GM12872 (cell line): Measurements from ENCODE around the gene PRKCZ.

ENCODE experiments used
- CTCF ChIP-seq: IDR thresholded peaks from 3 replicates; pipeline ENCODE4 v1.5.1; 2011; ENCODE audit warnings: low read depth, mild to moderate bottlenecking, low read length, moderate library complexity; ENCODE audit not compliant: insufficient read depth

The PRKCZ gene

DNA sequence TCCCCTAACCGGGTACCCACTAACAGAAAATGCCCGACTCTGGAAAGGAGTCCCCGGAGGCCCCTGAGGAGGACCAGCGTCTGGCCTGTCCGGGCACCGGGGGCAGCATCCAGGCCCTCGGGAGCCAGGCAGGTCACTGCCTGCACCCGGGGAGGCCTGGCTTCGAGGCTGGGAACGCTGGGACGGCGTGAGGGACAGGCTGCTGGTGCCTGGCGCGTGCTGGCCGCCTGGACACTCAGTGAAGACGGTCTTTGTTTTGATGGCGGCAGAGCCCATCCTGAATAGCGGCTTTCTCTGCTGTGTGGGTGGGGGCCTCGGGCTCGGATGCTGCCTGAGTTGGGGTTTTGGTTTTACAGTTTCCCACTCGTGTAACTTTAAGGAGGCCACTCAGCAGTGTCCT is 37.6 kb downstream of the PRKCZ start:
- no peak for TF ChIP-seq CTCF

GRCh38 chr1:2088458-2088857 is 38.2 kb downstream of the PRKCZ start:
- TF ChIP-seq CTCF, result no peak

GRCh38 chr1:2089051-2089450 is 38.8 kb downstream of the PRKCZ start:
- no peak for TF ChIP-seq CTCF

- TF ChIP-seq CTCF, result no peak
These were observed 40.1 kb downstream of the PRKCZ start for GRCh38 chr1:2090216-2090890.

GRCh38 chr1:2091611-2092604 is 41.7 kb downstream of the PRKCZ start:
- peak; percentile 59; the same call in 2 of the 3 replicates for TF ChIP-seq CTCF

DNA sequence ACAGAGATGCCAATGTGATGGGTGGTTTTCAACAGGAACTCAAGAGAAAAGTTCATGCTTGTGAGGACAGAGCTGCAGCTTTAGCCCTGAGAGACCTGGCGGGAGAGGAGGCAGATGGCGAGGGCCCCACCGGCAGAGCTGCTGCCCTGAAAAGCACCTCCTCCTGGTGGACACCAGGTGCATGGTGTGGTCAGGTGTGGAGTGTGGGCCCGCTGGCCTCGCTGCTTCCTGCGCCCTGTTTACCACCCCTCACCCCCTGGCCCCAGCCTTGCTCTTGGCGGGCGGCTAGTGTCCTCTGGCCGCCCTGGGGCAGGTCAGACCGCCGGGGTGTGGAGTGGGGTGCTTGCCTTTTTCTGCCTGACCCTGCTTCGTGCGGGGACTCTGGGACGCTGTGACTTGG is 42.8 kb downstream of the PRKCZ start:
- no peak for TF ChIP-seq CTCF

DNA sequence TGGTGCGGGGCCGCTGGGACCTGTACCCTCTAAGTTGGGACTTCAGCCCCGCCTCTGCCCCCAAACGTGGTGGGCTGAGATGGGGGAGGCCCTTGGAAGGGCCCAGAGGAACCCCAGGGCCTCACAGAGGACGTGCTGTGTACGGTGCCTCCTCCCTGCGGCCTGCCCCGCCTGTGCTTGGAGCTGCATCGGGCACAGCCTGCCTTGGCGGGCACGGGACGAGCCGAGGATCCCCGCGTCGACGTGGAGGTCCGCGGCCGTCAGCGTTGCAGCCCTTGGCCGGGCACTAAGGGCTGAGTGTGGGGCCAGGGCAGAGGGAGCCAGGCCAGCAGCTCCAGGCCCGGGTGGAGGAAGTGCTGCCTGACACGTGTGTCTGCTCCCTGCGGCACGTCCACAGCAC is 43.4 kb downstream of the PRKCZ start:
- TF ChIP-seq CTCF, result no peak
